CD14-positive monocyte (primary cell): Measurements from ENCODE around the gene OR10H3. TPM values are rescaled to one million over a fixed set of nuclear protein-coding genes. Genes with fewer than 3 reads are reported as not detected.
A peak's percentile ranks its signal among the peaks of the same experiment; 100 is the strongest.

Experiments used
- DNase-seq, 3 donors: peaks; one replicate each; pipeline ENCODE4 v3.0.0-alpha.2; 2011 to 2022
- H2AFZ ChIP-seq: 2 replicates; pipeline ENCODE4 v1.6.0; 2012; ENCODE audit warnings: mild to moderate bottlenecking, low read depth, low read length, inconsistent platforms; ENCODE audit not compliant: insufficient read depth, poor library complexity, severe bottlenecking
- H3K27ac ChIP-seq, 2 donors: 1 replicate in 1 of 2; 2 replicates in 1 of 2; pipeline ENCODE4 v1.5.1; 2012 to 2013; ENCODE audit warnings: low read length in 2 of 2, control low read depth in 1 of 2, inconsistent platforms in 1 of 2, low read depth in 1 of 2, mild to moderate bottlenecking in 1 of 2
- H3K27me3 ChIP-seq, 2 donors: one replicate each; pipeline versions ENCODE4 v1.6.0 to v1.6.1; 2011 to 2013; ENCODE audit warnings: low read length in 2 of 2; ENCODE audit not compliant: control insufficient read depth in 2 of 2, insufficient read depth in 2 of 2
- H3K36me3 ChIP-seq, 2 donors: replicated peaks in 1 of 2; 1 replicate in 1 of 2; 2 replicates in 1 of 2; pipeline versions ENCODE4 v1.5.1 to v1.6.1; 2012 to 2013; ENCODE audit warnings: low read length in 2 of 2, control low read depth in 1 of 2, inconsistent platforms in 1 of 2, mild to moderate bottlenecking in 1 of 2; ENCODE audit not compliant: insufficient read depth in 2 of 2, control insufficient read depth in 1 of 2
- H3K4me1 ChIP-seq, 2 donors: 1 replicate in 1 of 2; 2 replicates in 1 of 2; pipeline versions ENCODE4 v1.5.1 to v1.6.1; 2012 to 2013; ENCODE audit warnings: low read length in 2 of 2, control low read depth in 1 of 2, inconsistent platforms in 1 of 2, mild to moderate bottlenecking in 1 of 2, moderate library complexity in 1 of 2; ENCODE audit not compliant: insufficient read depth in 2 of 2, control insufficient read depth in 1 of 2
- H3K4me2 ChIP-seq: replicated peaks from 2 replicates; pipeline ENCODE3; 2012; ENCODE audit warnings: low read length, moderate library complexity, mild to moderate bottlenecking; ENCODE audit not compliant: poor library complexity, severe bottlenecking; ENCODE audit errors: extremely low read depth
- H3K4me3 ChIP-seq, 3 experiments: fragments of 200-600 bp in 1 of 3; sonication (generic) in 1 of 3; replicated peaks in 1 of 3; 1 replicate in 2 of 3; 2 replicates in 1 of 3; pipeline ENCODE4 v1.5.1; 2011 to 2013; ENCODE audit warnings: low read length in 3 of 3, mild to moderate bottlenecking in 3 of 3, control low read depth in 2 of 3, low read depth in 2 of 3, inconsistent platforms in 1 of 3, moderate library complexity in 1 of 3
- H3K79me2 ChIP-seq: 2 replicates; pipeline ENCODE4 v1.6.0; 2012; ENCODE audit warnings: mild to moderate bottlenecking, control low read depth, inconsistent platforms, low read length, moderate library complexity; ENCODE audit not compliant: insufficient read depth
- H3K9ac ChIP-seq: 2 replicates; pipeline ENCODE4 v1.6.0; 2017; ENCODE audit warnings: low read length, mild to moderate bottlenecking; ENCODE audit not compliant: insufficient read depth, poor library complexity, severe bottlenecking
- H3K9me3 ChIP-seq, 2 donors: replicated peaks in 1 of 2; 1 replicate in 1 of 2; 2 replicates in 1 of 2; pipeline versions ENCODE4 v1.5.1 to v1.6.1; 2012 to 2013; ENCODE audit warnings: low read length in 2 of 2, control low read depth in 1 of 2; ENCODE audit not compliant: control insufficient read depth in 1 of 2, insufficient read depth in 1 of 2
- H4K20me1 ChIP-seq: 2 replicates; pipeline ENCODE4 v1.6.0; 2012; ENCODE audit warnings: mild to moderate bottlenecking, low read length, control low read depth, moderate library complexity; ENCODE audit not compliant: insufficient read depth
- H3K27ac Mint-ChIP-seq, 7 donors: one replicate each; pipeline ENCODE4 v1.8.0; 2020; ENCODE audit warnings: mild to moderate bottlenecking in 7 of 7, mixed read lengths in 7 of 7, moderate library complexity in 6 of 7, inconsistent platforms in 2 of 7
- H3K27me3 Mint-ChIP-seq, 3 donors: one replicate each; pipeline ENCODE4 v1.8.0; 2021 to 2022; ENCODE audit warnings: low read depth in 3 of 3, mild to moderate bottlenecking in 3 of 3, mixed read lengths in 3 of 3, moderate library complexity in 3 of 3, inconsistent platforms in 1 of 3
- H3K36me3 Mint-ChIP-seq, 2 donors: one replicate each; pipeline ENCODE4 v1.8.0; 2020; ENCODE audit warnings: mixed read lengths in 2 of 2, inconsistent platforms in 1 of 2, mild to moderate bottlenecking in 1 of 2
- H3K4me1 Mint-ChIP-seq: one replicate; pipeline ENCODE4 v1.8.0; 2020; ENCODE audit warnings: mild to moderate bottlenecking, mixed read lengths
- H3K4me3 Mint-ChIP-seq, 2 donors: one replicate each; pipeline ENCODE4 v1.8.0; 2020; ENCODE audit warnings: mild to moderate bottlenecking in 2 of 2, mixed read lengths in 2 of 2, moderate library complexity in 1 of 2
- H3K9me3 Mint-ChIP-seq, 7 donors: one replicate each; pipeline ENCODE4 v1.8.0; 2020 to 2022; ENCODE audit warnings: mixed read lengths in 7 of 7, mild to moderate bottlenecking in 6 of 7, moderate library complexity in 6 of 7, inconsistent platforms in 2 of 7
- CTCF ChIP-seq: fragments of 200-600 bp; IDR thresholded peaks from one replicate; pipeline ENCODE4 v1.8.0; 2022; ENCODE audit warnings: antibody characterized with exemption, mild to moderate bottlenecking
- WGBS: methylation state at CpG from one replicate; pipeline ENCODE4 v1.1.5; 2013; ENCODE audit warnings: missing lambda C conversion rate; ENCODE audit not compliant: insufficient coverage; 5-methylcytosine and 5-hydroxymethylcytosine counted together
- intact Hi-C, 2 donors: fragments of 100-400 bp; cut with micrococcal nuclease; formaldehyde crosslinking; loops; one replicate each; pipeline versions ENCODE4 v1.15.0 to v1.15.1; 2023
- polyA minus RNA-seq: library from RNA; depleted of rRNA, polyadenylated mRNA; stranded (reverse); fragments of >200 nt; gene quantifications from 2 replicates; pipeline ENCODE4 v1.2.3, GENCODE V29; 2012
- polyA plus RNA-seq, 3 donors: library from polyadenylated mRNA; depleted of rRNA in 1 of 3; unstranded in 2 of 3; stranded (reverse) in 1 of 3; fragments of 300-500 nt in 2 of 3; fragments of >200 nt in 1 of 3; fragmentation: Illumina TruSeq in 2 of 3; gene quantifications; 1 replicate in 2 of 3; 2 replicates in 1 of 3; pipeline ENCODE4 v1.2.3, GENCODE V29; 2012 to 2021
- total RNA-seq, 12 experiments: library from RNA in 1 of 12; stranded (reverse) in 1 of 12; fragments of 120-200 nt in 1 of 12; gene quantifications; one replicate each; pipeline ENCODE4 v1.2.4 and lab custom pipeline; 2013 to 2026; ENCODE audit warnings: mixed read lengths in 6 of 12, inconsistent platforms in 1 of 12

OR10H3 gene
- not detected for total RNA-seq (2013)
- polyA plus RNA-seq = not detected
- not detected in 2 replicates for polyA minus RNA-seq
- total RNA-seq (lab: John Stamatoyannopoulos, UW) = 0 to 0.30 (median 0) reads per million in 11 experiments

GRCh38 chr19:15737722-15738121 lies at the start of gene OR10H3:
Gene OR10H3, plus strand, starts transcription at chr19:15737985. Its CDS starts 3,408 bp downstream, at chr19:15741393.
- no peaks in the 10 kb centered on the region for H3K36me3 Mint-ChIP-seq
- DNase-seq = no peak
- Histone ChIP-seq H3K4me2 (no peak within 1 kb of the TSS), H2AFZ (no peak within 1 kb of the TSS), H3K9ac (no peak within 1 kb of the TSS), H3K27me3 (peaks cover 2 to 8% of the 10 kb centered on the region in 2 donors), H3K79me2 (no peaks in the 10 kb centered on the region), H3K4me1 (no peaks in the 10 kb centered on the region), H3K4me3 (no peak within 1 kb of the TSS), H4K20me1 (no peaks in the 10 kb centered on the region), H3K27ac (no peak within 1 kb of the TSS), H3K36me3 (no peaks in the 10 kb centered on the region), H3K9me3 (peaks cover 10 to 22% of the 10 kb centered on the region in 2 donors)
- no CpG with 5 or more reads among the region's 4 CpGs for WGBS
- TF ChIP-seq CTCF = no peak
- H3K27ac Mint-ChIP-seq = no peak within 1 kb of the TSS
- no peaks in the 10 kb centered on the region for H3K4me1 Mint-ChIP-seq
- peaks cover 5 to 16% (median 7%) of the 10 kb centered on the region in 3 donors for H3K27me3 Mint-ChIP-seq
- H3K4me3 Mint-ChIP-seq = peak within 1 kb of the TSS in 1 of 2 donors; percentile 17
- intact Hi-C loops = no loop called here
- peaks cover 12 to 23% (median 21%) of the 10 kb centered on the region in 7 donors for H3K9me3 Mint-ChIP-seq

GRCh38 chr19:15696654-15697194 lies 41.1 kb upstream of the OR10H3 start:
- H3K36me3 Mint-ChIP-seq = no peaks in the 10 kb centered on the region
- no peak overlapping the region for H3K9ac ChIP-seq
- H3K4me1 ChIP-seq = no peaks in the 10 kb centered on the region
- H3K9me3 ChIP-seq = no peaks in the 10 kb centered on the region
- peaks cover 3 to 18% (median 8%) of the 10 kb centered on the region in 3 donors for H3K27me3 Mint-ChIP-seq
- no peaks in the 10 kb centered on the region for H3K36me3 ChIP-seq
- no peak for TF ChIP-seq CTCF
- no peaks in the 10 kb centered on the region for H4K20me1 ChIP-seq
- H3K4me3 Mint-ChIP-seq = no peak overlapping the region
- no peaks in the 10 kb centered on the region for H3K4me1 Mint-ChIP-seq
- peaks cover 0 to 5% (median 1%) of the 10 kb centered on the region in 7 donors for H3K9me3 Mint-ChIP-seq
- no peaks in the 10 kb centered on the region for H3K79me2 ChIP-seq
- no peak overlapping the region for H3K4me3 ChIP-seq
- DNase-seq = no peak
- H3K4me2 ChIP-seq = no peak overlapping the region
- 74% methylated on average over 17 of the region's 19 CpGs for WGBS
- no peak overlapping the region for H2AFZ ChIP-seq
- H3K27me3 ChIP-seq = peaks cover 0 to 9% of the 10 kb centered on the region in 2 donors
- no peak overlapping the region for H3K27ac Mint-ChIP-seq
- intact Hi-C loops = no loop called here
- no peak overlapping the region for H3K27ac ChIP-seq
